ENCODE measurements around the gene DTX1. TPM values are rescaled to one million over a fixed set of nuclear protein-coding genes. Genes with fewer than 3 reads are reported as not detected.

The DTX1 gene
- total RNA-seq, 1 donor from 2014 or later = 1.5 TPM

GRCh38 chr12:113088037-113088436 is 31.5 kb downstream of the DTX1 start:
- intact Hi-C loops (cut with micrococcal nuclease) = no loop called here
- Histone ChIP-seq H3K36me3 (no peaks in the 10 kb centered on the region), H3K9me3 (replicated peaks) (no peaks in the 10 kb centered on the region), H3K4me3 (no peak overlapping the region), H3K27me3 (ENCODE audit: low read depth) (peaks cover 96% of the 10 kb centered on the region), H3K27ac (replicated peaks) (no peak overlapping the region), H3K4me1 (peaks cover 6% of the 10 kb centered on the region)
- DNase-seq = no peak
- no peak for TF ChIP-seq CTCF (IDR thresholded peaks at IDR 0.05; ENCODE audit: borderline replicate concordance)

- intact Hi-C loops (cut with micrococcal nuclease) = no loop called here
- Histone ChIP-seq H3K4me1 (peaks cover 10% of the 10 kb centered on the region), H3K27me3 (ENCODE audit: low read depth) (peaks cover 97% of the 10 kb centered on the region), H3K36me3 (no peaks in the 10 kb centered on the region), H3K4me3 (no peak overlapping the region), H3K27ac (replicated peaks) (no peak overlapping the region), H3K9me3 (replicated peaks) (no peaks in the 10 kb centered on the region)
- no peak for TF ChIP-seq CTCF (IDR thresholded peaks at IDR 0.05; ENCODE audit: borderline replicate concordance)
- no peak for DNase-seq
Measured at GRCh38 chr12:113088971-113089756, 32.6 kb downstream of the DTX1 start.

- no peak for TF ChIP-seq CTCF (IDR thresholded peaks at IDR 0.05; ENCODE audit: borderline replicate concordance)
- H3K4me3 ChIP-seq = no peak overlapping the region
- no peaks in the 10 kb centered on the region for H3K9me3 ChIP-seq (replicated peaks)
- H3K4me1 ChIP-seq = peaks cover 10% of the 10 kb centered on the region
- no peaks in the 10 kb centered on the region for H3K36me3 ChIP-seq
- H3K27ac ChIP-seq (replicated peaks) = no peak overlapping the region
- DNase-seq = no peak
- intact Hi-C loops (cut with micrococcal nuclease) = no loop called here
- H3K27me3 ChIP-seq (ENCODE audit: low read depth) = peaks cover 96% of the 10 kb centered on the region
Measured at GRCh38 chr12:113089839-113090238, 33.3 kb downstream of the DTX1 start.

- H3K4me3 ChIP-seq = no peak overlapping the region
- H3K9me3 ChIP-seq (replicated peaks) = no peaks in the 10 kb centered on the region
- peaks cover 89% of the 10 kb centered on the region for H3K27me3 ChIP-seq (ENCODE audit: low read depth)
- H3K27ac ChIP-seq (replicated peaks) = no peak overlapping the region
- no peak for DNase-seq
- intact Hi-C loops (cut with micrococcal nuclease) = no loop called here
- H3K4me1 ChIP-seq = peaks cover 10% of the 10 kb centered on the region
- no peak for TF ChIP-seq CTCF (IDR thresholded peaks at IDR 0.05; ENCODE audit: borderline replicate concordance)
- H3K36me3 ChIP-seq = no peaks in the 10 kb centered on the region
Measured at GRCh38 chr12:113090740-113091139, 34.2 kb downstream of the DTX1 start.

- peaks cover 10% of the 10 kb centered on the region for H3K4me1 ChIP-seq
- H3K36me3 ChIP-seq = no peaks in the 10 kb centered on the region
- H3K9me3 ChIP-seq (replicated peaks) = no peaks in the 10 kb centered on the region
- no peak overlapping the region for H3K4me3 ChIP-seq
- no peak overlapping the region for H3K27ac ChIP-seq (replicated peaks)
- TF ChIP-seq CTCF (IDR thresholded peaks at IDR 0.05; ENCODE audit: borderline replicate concordance) = no peak
- DNase-seq = no peak
- H3K27me3 ChIP-seq (ENCODE audit: low read depth) = peaks cover 82% of the 10 kb centered on the region
- intact Hi-C loops (cut with micrococcal nuclease) = no loop called here
Measured at GRCh38 chr12:113091506-113091905, 35.0 kb downstream of the DTX1 start.

All from left ventricle myocardium inferior (tissue), 1 donor.